ENCODE results near the gene RPL26. TPM values are rescaled to one million over a fixed set of nuclear protein-coding genes. Genes with fewer than 3 reads are reported as not detected.
A peak's percentile ranks its signal among the peaks of the same experiment; 100 is the strongest.

RPL26 gene
- total RNA-seq, 1 donor, result 6,665 TPM

DNA sequence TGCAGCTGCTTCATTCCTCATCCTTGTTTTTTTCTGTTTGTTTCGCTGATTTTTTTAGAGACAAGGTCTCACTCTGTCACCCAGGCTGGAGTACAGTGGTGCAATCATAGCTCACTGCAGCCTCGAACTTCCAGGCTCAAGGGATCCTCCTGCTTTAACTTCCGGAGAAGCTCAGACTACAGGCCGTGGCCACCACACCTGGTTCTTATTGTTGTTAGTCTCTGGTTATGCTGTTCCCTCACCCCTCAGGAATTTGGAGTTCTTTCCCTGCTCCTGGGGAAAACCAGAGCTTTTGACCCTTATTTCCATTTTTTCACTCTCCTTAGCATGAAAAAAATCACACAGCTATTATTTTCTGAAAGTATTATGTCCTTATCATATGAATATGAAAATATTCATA, 41.5 kb downstream of the RPL26 start:
- DNase-seq (ENCODE audit: low read depth), result no peak
- no peak overlapping the region for H3K4me3 ChIP-seq (ENCODE audit: low read depth, low read length)
- TF ChIP-seq, protein P1, sequence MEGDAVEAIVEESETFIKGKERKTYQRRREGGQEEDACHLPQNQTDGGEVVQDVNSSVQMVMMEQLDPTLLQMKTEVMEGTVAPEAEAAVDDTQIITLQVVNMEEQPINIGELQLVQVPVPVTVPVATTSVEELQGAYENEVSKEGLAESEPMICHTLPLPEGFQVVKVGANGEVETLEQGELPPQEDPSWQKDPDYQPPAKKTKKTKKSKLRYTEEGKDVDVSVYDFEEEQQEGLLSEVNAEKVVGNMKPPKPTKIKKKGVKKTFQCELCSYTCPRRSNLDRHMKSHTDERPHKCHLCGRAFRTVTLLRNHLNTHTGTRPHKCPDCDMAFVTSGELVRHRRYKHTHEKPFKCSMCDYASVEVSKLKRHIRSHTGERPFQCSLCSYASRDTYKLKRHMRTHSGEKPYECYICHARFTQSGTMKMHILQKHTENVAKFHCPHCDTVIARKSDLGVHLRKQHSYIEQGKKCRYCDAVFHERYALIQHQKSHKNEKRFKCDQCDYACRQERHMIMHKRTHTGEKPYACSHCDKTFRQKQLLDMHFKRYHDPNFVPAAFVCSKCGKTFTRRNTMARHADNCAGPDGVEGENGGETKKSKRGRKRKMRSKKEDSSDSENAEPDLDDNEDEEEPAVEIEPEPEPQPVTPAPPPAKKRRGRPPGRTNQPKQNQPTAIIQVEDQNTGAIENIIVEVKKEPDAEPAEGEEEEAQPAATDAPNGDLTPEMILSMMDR (IDR thresholded peaks at IDR 0.05; ENCODE audit: insufficient read depth, low read length), result no peak

DNA sequence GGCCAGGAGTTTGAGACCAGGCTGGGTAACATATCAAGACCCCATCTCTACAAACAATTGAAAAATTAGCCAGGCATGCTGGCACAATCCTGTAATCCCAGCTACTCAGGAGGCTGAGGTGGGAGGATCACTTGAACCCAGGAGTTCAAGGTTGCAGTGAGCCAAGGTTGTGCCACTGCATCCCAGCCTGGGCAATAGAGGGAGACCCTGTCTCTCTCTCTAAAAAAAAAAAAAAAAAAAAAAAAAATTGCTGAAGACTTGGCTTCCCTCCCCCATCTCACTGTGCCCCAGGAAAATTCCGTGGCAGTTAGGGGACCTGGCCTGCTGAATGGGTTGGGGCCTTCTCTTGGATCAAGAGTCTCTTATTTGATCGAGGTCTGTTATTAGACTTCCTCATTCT, 43.5 kb downstream of the RPL26 start, which contains the start of gene ODF4:
TSS of gene ODF4 (plus strand) at position 301 of the 400 bp plus-strand sequence. CDS start 212 bp downstream, outside the sequence.
- no peak within 1 kb of the TSS for H3K4me3 ChIP-seq (ENCODE audit: low read depth, low read length)
- no peak for DNase-seq (ENCODE audit: low read depth)
- TF ChIP-seq, protein P1 (IDR thresholded peaks at IDR 0.05; ENCODE audit: insufficient read depth, low read length), result no peak

DNA sequence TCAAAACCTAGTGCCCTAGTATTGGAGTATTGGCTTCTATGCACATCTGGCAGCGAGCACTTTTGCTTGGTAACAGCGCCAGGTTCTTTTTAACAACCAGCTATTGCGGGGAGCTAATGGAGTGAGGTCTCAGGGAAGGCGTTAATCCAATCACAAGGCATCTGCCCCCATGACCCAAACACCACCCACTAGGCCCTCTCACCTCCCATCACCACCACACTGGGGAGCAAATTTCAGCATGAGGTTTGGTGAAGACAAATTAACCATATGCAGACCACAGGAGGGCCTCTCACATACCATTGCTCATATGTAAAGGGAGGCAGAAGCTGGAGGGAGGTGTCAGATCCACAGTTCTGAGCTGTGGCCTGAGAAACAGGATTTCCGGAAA, 44.2 kb downstream of the RPL26 start:
- DNase-seq (ENCODE audit: low read depth), result no peak
- no peak overlapping the region for H3K4me3 ChIP-seq (ENCODE audit: low read depth, low read length)
- TF ChIP-seq, protein P1 (IDR thresholded peaks at IDR 0.05; ENCODE audit: insufficient read depth, low read length), result no peak

DNA sequence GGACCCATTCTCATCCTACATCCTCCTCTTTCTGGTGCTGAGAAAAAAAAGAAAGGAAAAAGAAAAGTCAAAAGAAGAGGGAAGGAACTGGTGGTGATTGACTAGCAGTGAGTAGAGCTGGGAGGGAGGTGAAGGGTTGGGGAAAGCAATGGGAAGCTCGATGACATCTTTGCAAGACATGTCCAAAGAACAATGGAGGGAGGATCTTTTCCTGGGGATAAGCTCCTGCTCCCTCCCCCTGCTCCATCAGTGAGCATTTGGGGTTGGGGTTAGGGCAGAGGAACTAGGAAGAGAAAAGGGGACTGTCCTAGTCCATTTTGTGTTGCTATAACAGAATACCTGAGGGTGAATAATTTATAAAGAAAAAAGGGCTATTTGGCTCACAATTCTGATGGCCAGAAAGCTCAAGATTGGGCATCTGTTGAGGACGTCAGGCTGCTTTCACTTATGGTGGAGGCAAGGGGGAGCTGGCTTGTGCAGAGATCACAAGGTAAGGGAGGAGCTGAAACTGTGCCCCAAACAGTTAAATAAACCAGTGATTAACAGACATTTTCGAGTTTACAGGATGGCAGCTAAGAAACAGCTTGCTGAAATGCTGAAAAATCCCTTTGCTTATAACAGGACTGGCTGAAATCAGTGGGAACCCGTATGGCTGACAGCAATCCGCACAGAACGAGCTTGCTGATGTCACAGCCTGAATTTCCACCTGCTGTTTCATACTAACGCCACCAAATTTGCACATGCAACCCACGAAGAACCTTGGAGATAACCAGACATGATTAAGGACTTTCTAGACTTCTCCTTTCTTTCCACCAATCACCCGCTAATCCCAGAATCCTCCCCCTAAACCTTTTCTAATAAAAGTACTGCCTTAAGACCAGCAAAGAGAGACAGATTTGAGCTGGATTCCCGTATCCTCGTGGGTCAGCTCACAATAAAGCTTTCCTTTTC, 44.9 kb downstream of the RPL26 start:
- no peak overlapping the region for H3K4me3 ChIP-seq (ENCODE audit: low read depth, low read length)
- peak; percentile 9 for DNase-seq (ENCODE audit: low read depth)
- TF ChIP-seq, protein P1 (IDR thresholded peaks at IDR 0.05; ENCODE audit: insufficient read depth, low read length), result no peak

DNA sequence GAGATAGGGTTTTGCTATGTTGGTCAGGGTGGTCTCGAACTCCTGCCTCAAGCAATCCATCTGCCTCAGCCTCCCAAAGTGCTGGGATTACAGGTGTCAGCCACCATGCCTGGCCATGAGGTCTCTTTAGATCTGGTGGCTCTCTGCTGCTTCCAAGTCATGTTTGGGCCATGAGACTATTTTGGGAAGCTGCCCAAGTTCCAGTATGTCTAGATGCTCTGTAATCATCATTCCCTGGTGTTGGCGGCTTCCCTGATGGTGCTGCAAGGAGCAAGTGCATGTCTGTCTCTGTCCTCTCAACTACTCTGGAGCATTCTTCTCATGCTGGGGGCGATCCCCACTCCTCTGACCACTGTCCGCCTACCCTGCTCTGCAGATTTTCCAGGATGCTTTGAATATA, 49.7 kb downstream of the RPL26 start:
- no peak for DNase-seq (ENCODE audit: low read depth)
- no peak overlapping the region for H3K4me3 ChIP-seq (ENCODE audit: low read depth, low read length)
- TF ChIP-seq, protein P1 (IDR thresholded peaks at IDR 0.05; ENCODE audit: insufficient read depth, low read length), result no peak

DNA sequence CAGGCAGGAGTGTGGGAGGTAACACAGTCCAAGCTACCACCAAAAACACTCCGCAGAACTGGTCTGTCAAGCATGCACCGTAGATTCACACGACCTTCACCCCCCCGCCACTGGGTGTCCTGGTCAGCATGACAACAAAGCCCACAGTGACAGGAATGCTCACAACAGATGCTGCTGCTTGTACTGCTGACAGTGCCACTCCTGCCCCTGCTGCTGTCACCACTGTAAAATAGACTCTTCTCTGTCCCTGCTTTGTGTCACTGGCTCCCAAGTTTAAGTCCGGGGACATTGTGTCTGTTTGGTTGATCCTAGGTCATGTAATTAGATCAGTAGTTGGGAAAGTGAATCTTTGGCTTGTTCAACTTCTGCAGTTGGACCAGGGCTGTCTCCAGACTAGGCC, 50.3 kb downstream of the RPL26 start:
- TF ChIP-seq, protein P1 (IDR thresholded peaks at IDR 0.05; ENCODE audit: insufficient read depth, low read length), result no peak
- H3K4me3 ChIP-seq (ENCODE audit: low read depth, low read length), result no peak overlapping the region

More for the DNA sequence above, 50.3 kb downstream of the RPL26 start:
- no peak for DNase-seq (ENCODE audit: low read depth)

Data from fibroblast of the aortic adventitia (primary cell).